Thoracic aorta (tissue), 2 donors: Measurements from ENCODE around the gene GFI1B. TPM values are rescaled to one million over a fixed set of nuclear protein-coding genes. Genes with fewer than 3 reads are reported as not detected.

Experiments
- ATAC-seq: fragments of 150-250 bp; one replicate; pipeline ENCODE4 v1.8.0; 2017; ENCODE audit warnings: low read depth; ENCODE audit not compliant: insufficient number of reproducible peaks, low FRiP score
- DNase-seq: peaks from one replicate; pipeline ENCODE4 v3.0.0-alpha.2; 2020; ENCODE audit warnings: low spot score
- H3K27ac ChIP-seq, 2 donors: fragments of 200-600 bp; sonication (generic); 1 replicate in 1 of 2; 2 replicates in 1 of 2; pipeline ENCODE4 v1.5.1; 2016; ENCODE audit warnings: mild to moderate bottlenecking in 2 of 2, moderate library complexity in 2 of 2
- H3K27me3 ChIP-seq: fragments of 200-600 bp; sonication (generic); replicated peaks from 2 replicates; pipeline ENCODE4 v1.6.0; 2016; ENCODE audit warnings: mild to moderate bottlenecking; ENCODE audit not compliant: insufficient read depth
- H3K36me3 ChIP-seq: fragments of 200-600 bp; sonication (generic); one replicate; pipeline ENCODE4 v1.5.1; 2016
- H3K4me1 ChIP-seq, 2 donors: fragments of 200-600 bp; sonication (generic); 1 replicate in 1 of 2; 2 replicates in 1 of 2; pipeline versions ENCODE4 v1.5.1 to v1.6.0; 2016; ENCODE audit warnings: low read depth in 2 of 2, mild to moderate bottlenecking in 1 of 2; ENCODE audit not compliant: control insufficient read depth in 1 of 2
- H3K4me3 ChIP-seq: fragments of 200-600 bp; sonication (generic); 2 replicates; pipeline ENCODE4 v1.5.1; 2016; ENCODE audit warnings: mild to moderate bottlenecking
- H3K9me3 ChIP-seq: fragments of 200-600 bp; sonication (generic); 2 replicates; pipeline ENCODE4 v1.5.1; 2016
- total RNA-seq, 2 donors: library from RNA; depleted of rRNA; stranded (reverse); fragments of >200 nt; gene quantifications; one replicate each; pipeline versions ENCODE4 v1.1.0 to v1.2.3, GENCODE V29; 2016
- TF ChIP-seq, protein P1 (sequence below): fragments of 200-600 bp; sonication (generic); IDR thresholded peaks from one replicate; pipeline ENCODE4 v1.5.1; 2019; ENCODE audit warnings: antibody characterized with exemption

GFI1B gene
- total RNA-seq, 2 donors from 2014 or later, result not detected

DNA sequence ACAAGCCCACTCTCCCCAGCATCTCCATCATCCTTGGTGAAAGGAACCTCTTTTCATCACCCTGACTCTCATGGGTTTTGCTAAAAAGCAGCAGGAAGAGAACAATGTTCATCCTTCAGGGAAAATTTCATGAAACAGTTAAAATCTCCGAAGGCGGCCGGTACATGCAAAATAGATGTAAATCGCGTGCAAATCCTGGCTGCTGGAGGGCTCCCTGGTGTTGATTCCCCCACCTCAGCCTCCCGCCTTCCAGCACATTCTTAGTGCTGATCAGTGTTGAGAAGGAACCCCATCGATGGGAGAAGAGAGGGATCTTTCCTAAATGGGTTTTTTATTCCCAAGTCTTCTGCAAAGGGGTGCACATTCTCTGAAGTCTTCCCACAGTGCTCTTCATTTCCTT is 8.7 kb upstream of the GFI1B start:
- Histone ChIP-seq H3K4me1 (no peaks in the 10 kb centered on the region), H3K27ac (no peak overlapping the region), H3K27me3 (no peaks in the 10 kb centered on the region), H3K4me3 (no peak overlapping the region), H3K9me3 (no peaks in the 10 kb centered on the region), H3K36me3 (no peaks in the 10 kb centered on the region)
- no peak for ATAC-seq
- no peak for DNase-seq
- TF ChIP-seq, protein P1, sequence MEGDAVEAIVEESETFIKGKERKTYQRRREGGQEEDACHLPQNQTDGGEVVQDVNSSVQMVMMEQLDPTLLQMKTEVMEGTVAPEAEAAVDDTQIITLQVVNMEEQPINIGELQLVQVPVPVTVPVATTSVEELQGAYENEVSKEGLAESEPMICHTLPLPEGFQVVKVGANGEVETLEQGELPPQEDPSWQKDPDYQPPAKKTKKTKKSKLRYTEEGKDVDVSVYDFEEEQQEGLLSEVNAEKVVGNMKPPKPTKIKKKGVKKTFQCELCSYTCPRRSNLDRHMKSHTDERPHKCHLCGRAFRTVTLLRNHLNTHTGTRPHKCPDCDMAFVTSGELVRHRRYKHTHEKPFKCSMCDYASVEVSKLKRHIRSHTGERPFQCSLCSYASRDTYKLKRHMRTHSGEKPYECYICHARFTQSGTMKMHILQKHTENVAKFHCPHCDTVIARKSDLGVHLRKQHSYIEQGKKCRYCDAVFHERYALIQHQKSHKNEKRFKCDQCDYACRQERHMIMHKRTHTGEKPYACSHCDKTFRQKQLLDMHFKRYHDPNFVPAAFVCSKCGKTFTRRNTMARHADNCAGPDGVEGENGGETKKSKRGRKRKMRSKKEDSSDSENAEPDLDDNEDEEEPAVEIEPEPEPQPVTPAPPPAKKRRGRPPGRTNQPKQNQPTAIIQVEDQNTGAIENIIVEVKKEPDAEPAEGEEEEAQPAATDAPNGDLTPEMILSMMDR, result no peak

- Histone ChIP-seq H3K36me3 (no peaks in the 10 kb centered on the region), H3K27ac (no peak overlapping the region), H3K27me3 (no peaks in the 10 kb centered on the region), H3K4me3 (no peak overlapping the region), H3K9me3 (no peaks in the 10 kb centered on the region), H3K4me1 (no peaks in the 10 kb centered on the region)
- ATAC-seq (no peak), DNase-seq (no peak)
- TF ChIP-seq, protein P1, result no peak
Observed at GRCh38 chr9:132970324-132971062, 8.0 kb upstream of the GFI1B start.

DNA sequence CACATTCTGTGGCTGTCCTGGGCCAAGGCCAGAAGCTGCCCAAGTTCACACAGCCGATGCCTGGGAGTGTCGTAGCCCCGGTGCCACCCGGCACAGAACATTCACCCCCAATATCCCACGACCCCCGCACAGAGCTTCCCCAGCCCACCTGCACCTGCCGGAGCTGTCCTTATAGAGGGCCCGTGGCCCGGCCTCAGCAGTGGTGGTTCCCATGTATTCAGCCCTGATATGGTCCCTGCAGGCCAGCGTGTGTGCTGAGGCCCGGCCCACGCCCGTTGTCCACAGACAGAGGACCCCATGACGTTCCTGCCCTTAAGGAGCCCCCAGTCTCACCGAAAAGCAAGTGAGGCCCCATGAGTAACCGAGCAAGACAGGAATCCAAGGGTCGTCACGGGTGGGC is 5.3 kb upstream of the GFI1B start:
- H3K27me3 ChIP-seq, result no peaks in the 10 kb centered on the region
- ATAC-seq, result no peak

DNA sequence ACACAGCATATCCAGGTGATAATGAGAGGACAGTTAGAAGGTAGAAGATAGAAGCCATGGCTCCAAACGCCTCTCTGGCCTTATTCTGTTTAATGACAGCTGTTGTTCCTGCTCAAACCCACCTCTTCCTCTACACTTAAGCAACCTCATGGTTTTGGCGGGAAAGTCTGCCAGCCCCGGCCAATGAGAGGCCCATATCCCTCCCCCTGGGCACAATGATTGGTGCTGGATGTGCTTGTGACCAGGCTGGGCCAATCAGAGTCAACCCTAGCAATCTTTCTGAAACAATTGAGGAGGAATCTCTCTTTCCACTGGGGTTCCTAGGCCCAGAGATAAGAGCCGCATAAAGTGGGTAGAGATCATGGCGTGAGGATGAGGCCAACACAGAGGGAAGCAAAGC is 4.8 kb upstream of the GFI1B start:
- H3K27ac ChIP-seq, result no peak overlapping the region
- ATAC-seq (no peak), DNase-seq (no peak)
- no peaks in the 10 kb centered on the region for H3K27me3 ChIP-seq
- no peaks in the 10 kb centered on the region for H3K9me3 ChIP-seq
- no peak overlapping the region for H3K4me3 ChIP-seq
- no peaks in the 10 kb centered on the region for H3K36me3 ChIP-seq
- TF ChIP-seq, protein P1, result no peak
- no peaks in the 10 kb centered on the region for H3K4me1 ChIP-seq

More for the DNA sequence above, 5.3 kb upstream of the GFI1B start:
- Histone ChIP-seq H3K4me1 (no peaks in the 10 kb centered on the region), H3K36me3 (no peaks in the 10 kb centered on the region), H3K27ac (no peak overlapping the region), H3K4me3 (no peak overlapping the region), H3K9me3 (no peaks in the 10 kb centered on the region)
- TF ChIP-seq, protein P1, result no peak
- no peak for DNase-seq

GRCh38 chr9:132975961-132976360 is 2.5 kb upstream of the GFI1B start:
- no peak overlapping the region for H3K4me3 ChIP-seq
- H3K27me3 ChIP-seq, result no peaks in the 10 kb centered on the region
- no peaks in the 10 kb centered on the region for H3K9me3 ChIP-seq
- H3K4me1 ChIP-seq, result no peaks in the 10 kb centered on the region
- TF ChIP-seq, protein P1, result no peak
- DNase-seq, result no peak
- no peaks in the 10 kb centered on the region for H3K36me3 ChIP-seq
- ATAC-seq, result no peak
- H3K27ac ChIP-seq, result no peak overlapping the region
